ENCODE measurements around the gene SP6.

The SP6 gene

GRCh38 chr17:47862621-47863440, 11.9 kb upstream of the SP6 start:
- TF ChIP-seq ISL1 (CRISPR knock-in tag; IDR thresholded peaks at IDR 0.05) (no peak), ZNF565 (CRISPR knock-in tag; conservative IDR thresholded peaks at IDR 0.05; ENCODE audit: low read depth) (no peak), CSDC2 (CRISPR knock-in tag; IDR thresholded peaks at IDR 0.05) (no peak), PPARA (CRISPR knock-in tag; IDR thresholded peaks at IDR 0.05; ENCODE audit: borderline replicate concordance) (no peak), ZNF8 (CRISPR knock-in tag; IDR thresholded peaks at IDR 0.05) (no peak), TOX (CRISPR knock-in tag; IDR thresholded peaks at IDR 0.05; ENCODE audit: borderline replicate concordance) (no peak), CREB5 (CRISPR knock-in tag; IDR thresholded peaks at IDR 0.05; ENCODE audit: low read depth) (no peak), SNAI2 (CRISPR knock-in tag; IDR thresholded peaks at IDR 0.05) (no peak), ZC3H10 (CRISPR knock-in tag; IDR thresholded peaks at IDR 0.05) (no peak), CSRNP3 (CRISPR knock-in tag; IDR thresholded peaks at IDR 0.05) (no peak), ESRRG (CRISPR knock-in tag; IDR thresholded peaks at IDR 0.05) (no peak), ZNF70 (CRISPR knock-in tag; IDR thresholded peaks at IDR 0.05) (no peak), ZFP3 (CRISPR knock-in tag; IDR thresholded peaks at IDR 0.05) (no peak)
- peak; percentile 61 for ATAC-seq

GRCh38 chr17:47860386-47860785, 9.4 kb upstream of the SP6 start:
- no peak for TF ChIP-seq SNAI2 (CRISPR knock-in tag; IDR thresholded peaks at IDR 0.05)
- ATAC-seq = no peak

- no peak for ATAC-seq
- TF ChIP-seq ZFP3 (CRISPR knock-in tag; IDR thresholded peaks at IDR 0.05) (no peak), PATZ1 (CRISPR knock-in tag; IDR thresholded peaks at IDR 0.05; ENCODE audit: borderline replicate concordance) (no peak), GLIS3 (CRISPR knock-in tag; IDR thresholded peaks at IDR 0.05) (no peak), ZFP30 (CRISPR knock-in tag; IDR thresholded peaks at IDR 0.05) (no peak), BACH2 (CRISPR knock-in tag; IDR thresholded peaks at IDR 0.05; ENCODE audit: borderline replicate concordance) (no peak), ZNF8 (CRISPR knock-in tag; IDR thresholded peaks at IDR 0.05) (no peak), ZNF70 (CRISPR knock-in tag; IDR thresholded peaks at IDR 0.05) (no peak), SNAI2 (CRISPR knock-in tag; IDR thresholded peaks at IDR 0.05) (no peak), OSR1 (CRISPR knock-in tag; IDR thresholded peaks at IDR 0.05) (no peak), CSRNP3 (CRISPR knock-in tag; IDR thresholded peaks at IDR 0.05) (no peak)
These were observed 6.8 kb upstream of the SP6 start for GRCh38 chr17:47857551-47858455.

- ATAC-seq = no peak
These were observed 5.9 kb upstream of the SP6 start for GRCh38 chr17:47856830-47857229.

More at GRCh38 chr17:47856830-47857229, 5.9 kb upstream of the SP6 start:
- TF ChIP-seq TOX (CRISPR knock-in tag; IDR thresholded peaks at IDR 0.05; ENCODE audit: borderline replicate concordance) (no peak), ZFP3 (CRISPR knock-in tag; IDR thresholded peaks at IDR 0.05) (no peak), TSHZ2 (CRISPR knock-in tag; IDR thresholded peaks at IDR 0.05) (no peak), ZNF8 (CRISPR knock-in tag; IDR thresholded peaks at IDR 0.05) (no peak), CSRNP3 (CRISPR knock-in tag; IDR thresholded peaks at IDR 0.05) (no peak), ARNTL (CRISPR knock-in tag; IDR thresholded peaks at IDR 0.05; ENCODE audit: borderline replicate concordance, low read depth) (no peak), POU6F1 (CRISPR knock-in tag; IDR thresholded peaks at IDR 0.05; ENCODE audit: borderline replicate concordance, low read depth) (no peak)
